ENCODE data around the gene TRIM36.

TRIM36 gene

DNA sequence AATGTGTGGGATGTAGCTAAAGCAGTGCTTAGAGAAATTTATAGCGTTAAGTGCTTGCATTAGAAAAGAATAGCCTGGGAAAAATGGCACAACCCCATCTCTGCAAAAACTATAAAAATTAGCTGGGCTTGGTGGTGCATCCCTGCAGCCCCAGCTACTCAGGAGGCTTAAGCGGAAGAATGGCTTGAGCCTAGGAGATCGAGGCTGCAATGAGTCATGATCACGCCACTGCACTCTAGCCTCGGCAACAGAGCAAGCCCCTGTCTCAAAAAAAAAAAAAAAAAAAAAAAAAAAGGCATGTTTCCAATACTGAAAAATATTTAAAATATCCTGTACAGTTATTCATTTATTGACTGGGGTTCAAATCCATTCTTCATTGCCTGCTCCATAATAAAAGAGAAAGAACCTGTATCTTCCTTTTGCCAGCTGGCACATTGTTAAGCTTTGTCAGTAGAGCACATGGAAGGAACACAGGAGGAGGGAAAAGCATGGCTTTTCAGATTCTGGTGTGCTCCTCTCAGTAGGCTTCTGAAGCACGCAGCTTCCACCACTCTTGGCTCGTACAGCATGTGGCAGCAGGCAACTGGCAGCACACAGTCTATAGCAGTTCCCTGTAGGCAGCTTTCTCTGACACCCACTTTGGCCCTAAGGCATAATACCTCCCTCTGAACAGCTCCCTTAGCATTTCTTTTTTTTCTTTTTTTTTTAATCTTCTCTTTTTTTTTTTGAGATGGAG lies 73.5 kb downstream of the TRIM36 start:
- Histone ChIP-seq H4K20me1 (ENCODE audit: insufficient read depth, low read length, poor library complexity, severe bottlenecking) (no peaks in the 10 kb centered on the region), H3K4me1 (ENCODE audit: insufficient read depth, low read length, poor library complexity, severe bottlenecking) (no peaks in the 10 kb centered on the region), H3K4me3 (ENCODE audit: low read length, poor library complexity, severe bottlenecking) (no peak overlapping the region), H3K4me2 (ENCODE audit: low read depth, low read length, poor library complexity, severe bottlenecking) (no peak overlapping the region), H3K9me3 (ENCODE audit: insufficient read depth, low read depth, low read length) (no peaks in the 10 kb centered on the region), H3K79me2 (ENCODE audit: insufficient read depth, low read length) (no peaks in the 10 kb centered on the region), H3K27me3 (ENCODE audit: insufficient read depth, low read length, poor library complexity, severe bottlenecking) (no peaks in the 10 kb centered on the region), H3F3A (ENCODE audit: low read depth) (no peaks in the 10 kb centered on the region), H2AFZ (ENCODE audit: low read length) (no peak overlapping the region), H3K9ac (ENCODE audit: low read depth, low read length, poor library complexity, severe bottlenecking) (no peak overlapping the region), H3K9me2 (replicated peaks; ENCODE audit: low read depth, low read length) (no peaks in the 10 kb centered on the region), H3K36me3 (ENCODE audit: insufficient read depth, low read length) (no peaks in the 10 kb centered on the region)
- TF ChIP-seq, protein P1, sequence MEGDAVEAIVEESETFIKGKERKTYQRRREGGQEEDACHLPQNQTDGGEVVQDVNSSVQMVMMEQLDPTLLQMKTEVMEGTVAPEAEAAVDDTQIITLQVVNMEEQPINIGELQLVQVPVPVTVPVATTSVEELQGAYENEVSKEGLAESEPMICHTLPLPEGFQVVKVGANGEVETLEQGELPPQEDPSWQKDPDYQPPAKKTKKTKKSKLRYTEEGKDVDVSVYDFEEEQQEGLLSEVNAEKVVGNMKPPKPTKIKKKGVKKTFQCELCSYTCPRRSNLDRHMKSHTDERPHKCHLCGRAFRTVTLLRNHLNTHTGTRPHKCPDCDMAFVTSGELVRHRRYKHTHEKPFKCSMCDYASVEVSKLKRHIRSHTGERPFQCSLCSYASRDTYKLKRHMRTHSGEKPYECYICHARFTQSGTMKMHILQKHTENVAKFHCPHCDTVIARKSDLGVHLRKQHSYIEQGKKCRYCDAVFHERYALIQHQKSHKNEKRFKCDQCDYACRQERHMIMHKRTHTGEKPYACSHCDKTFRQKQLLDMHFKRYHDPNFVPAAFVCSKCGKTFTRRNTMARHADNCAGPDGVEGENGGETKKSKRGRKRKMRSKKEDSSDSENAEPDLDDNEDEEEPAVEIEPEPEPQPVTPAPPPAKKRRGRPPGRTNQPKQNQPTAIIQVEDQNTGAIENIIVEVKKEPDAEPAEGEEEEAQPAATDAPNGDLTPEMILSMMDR (conservative IDR thresholded peaks at IDR 0.05; ENCODE audit: low read length), result no peak
- TF ChIP-seq EZH2phosphoT487 (IDR thresholded peaks at IDR 0.05; ENCODE audit: borderline replicate concordance), result no peak

DNA sequence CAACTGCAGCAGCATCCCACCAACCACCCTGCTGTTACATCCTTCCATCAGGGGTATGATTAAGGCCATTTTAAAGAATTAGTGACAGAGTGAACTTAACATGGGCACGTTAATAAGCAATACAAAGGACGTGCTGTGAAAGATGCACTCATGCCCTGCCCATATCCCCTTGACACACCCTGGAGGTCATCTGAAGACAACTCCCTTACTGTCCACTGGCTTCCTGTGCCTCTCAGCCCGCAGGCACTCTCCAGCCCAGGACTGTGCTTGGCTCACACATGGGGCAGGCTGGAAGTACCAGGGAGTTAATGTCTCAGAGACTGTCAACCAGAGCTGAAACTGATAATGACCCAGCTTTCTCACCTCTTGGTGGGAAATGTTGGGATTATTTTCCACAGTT lies 81.8 kb downstream of the TRIM36 start:
- Histone ChIP-seq H3K4me1 (ENCODE audit: insufficient read depth, low read length, poor library complexity, severe bottlenecking) (no peaks in the 10 kb centered on the region), H2AFZ (ENCODE audit: low read length) (no peak overlapping the region), H3K4me2 (ENCODE audit: low read depth, low read length, poor library complexity, severe bottlenecking) (no peak overlapping the region), H3K9me3 (ENCODE audit: insufficient read depth, low read depth, low read length) (no peaks in the 10 kb centered on the region), H3K79me2 (ENCODE audit: insufficient read depth, low read length) (no peaks in the 10 kb centered on the region), H3K9me2 (replicated peaks; ENCODE audit: low read depth, low read length) (no peaks in the 10 kb centered on the region), H3K9ac (ENCODE audit: low read depth, low read length, poor library complexity, severe bottlenecking) (no peak overlapping the region), H3F3A (ENCODE audit: low read depth) (no peaks in the 10 kb centered on the region), H4K20me1 (ENCODE audit: insufficient read depth, low read length, poor library complexity, severe bottlenecking) (no peaks in the 10 kb centered on the region), H3K4me3 (ENCODE audit: low read length, poor library complexity, severe bottlenecking) (no peak overlapping the region), H3K27me3 (ENCODE audit: insufficient read depth, low read length, poor library complexity, severe bottlenecking) (no peaks in the 10 kb centered on the region), H3K36me3 (ENCODE audit: insufficient read depth, low read length) (no peaks in the 10 kb centered on the region)
- TF ChIP-seq, protein P1 (conservative IDR thresholded peaks at IDR 0.05; ENCODE audit: low read length), result no peak
- no peak for TF ChIP-seq EZH2phosphoT487 (IDR thresholded peaks at IDR 0.05; ENCODE audit: borderline replicate concordance)

DNA sequence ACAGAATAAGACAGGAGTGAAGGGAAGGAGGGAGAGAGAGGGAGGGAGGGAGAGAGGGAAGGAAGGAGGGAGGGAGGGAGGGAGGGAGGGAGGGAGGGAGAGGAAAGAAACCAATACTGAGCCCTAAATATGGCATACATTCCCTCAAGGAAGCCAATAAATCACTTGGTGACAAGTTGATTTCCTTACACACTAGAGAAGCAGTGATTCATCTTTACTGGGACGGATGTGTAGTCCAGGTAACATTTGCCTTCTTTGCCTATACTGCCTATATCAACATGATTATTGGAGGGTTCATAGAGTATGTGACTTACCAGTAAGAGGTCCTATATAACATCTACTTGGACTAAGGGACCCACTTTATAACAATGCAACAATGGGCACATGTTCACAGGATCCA lies 83.2 kb downstream of the TRIM36 start:
- Histone ChIP-seq H2AFZ (ENCODE audit: low read length) (no peak overlapping the region), H3K9ac (ENCODE audit: low read depth, low read length, poor library complexity, severe bottlenecking) (no peak overlapping the region), H3K4me2 (ENCODE audit: low read depth, low read length, poor library complexity, severe bottlenecking) (no peak overlapping the region), H3F3A (ENCODE audit: low read depth) (no peaks in the 10 kb centered on the region), H3K36me3 (ENCODE audit: insufficient read depth, low read length) (no peaks in the 10 kb centered on the region), H3K9me2 (replicated peaks; ENCODE audit: low read depth, low read length) (no peaks in the 10 kb centered on the region), H3K79me2 (ENCODE audit: insufficient read depth, low read length) (no peaks in the 10 kb centered on the region), H3K4me1 (ENCODE audit: insufficient read depth, low read length, poor library complexity, severe bottlenecking) (no peaks in the 10 kb centered on the region), H3K4me3 (ENCODE audit: low read length, poor library complexity, severe bottlenecking) (no peak overlapping the region), H3K27me3 (ENCODE audit: insufficient read depth, low read length, poor library complexity, severe bottlenecking) (no peaks in the 10 kb centered on the region), H3K9me3 (ENCODE audit: insufficient read depth, low read depth, low read length) (no peaks in the 10 kb centered on the region), H4K20me1 (ENCODE audit: insufficient read depth, low read length, poor library complexity, severe bottlenecking) (no peaks in the 10 kb centered on the region)
- TF ChIP-seq, protein P1 (conservative IDR thresholded peaks at IDR 0.05; ENCODE audit: low read length), result no peak
- no peak for TF ChIP-seq EZH2phosphoT487 (IDR thresholded peaks at IDR 0.05; ENCODE audit: borderline replicate concordance)

All from Loucy (cell line).